ENCODE data around the gene GRIN1. TPM values are rescaled to one million over a fixed set of nuclear protein-coding genes. Genes with fewer than 3 reads are reported as not detected.

GRIN1 gene
- total and polyA plus RNA-seq, 2 of the 13 experiments (the other 11 are each of a cell fraction or from before 2014, with no cell fraction given) = 0.13 TPM; not detected in 1

DNA sequence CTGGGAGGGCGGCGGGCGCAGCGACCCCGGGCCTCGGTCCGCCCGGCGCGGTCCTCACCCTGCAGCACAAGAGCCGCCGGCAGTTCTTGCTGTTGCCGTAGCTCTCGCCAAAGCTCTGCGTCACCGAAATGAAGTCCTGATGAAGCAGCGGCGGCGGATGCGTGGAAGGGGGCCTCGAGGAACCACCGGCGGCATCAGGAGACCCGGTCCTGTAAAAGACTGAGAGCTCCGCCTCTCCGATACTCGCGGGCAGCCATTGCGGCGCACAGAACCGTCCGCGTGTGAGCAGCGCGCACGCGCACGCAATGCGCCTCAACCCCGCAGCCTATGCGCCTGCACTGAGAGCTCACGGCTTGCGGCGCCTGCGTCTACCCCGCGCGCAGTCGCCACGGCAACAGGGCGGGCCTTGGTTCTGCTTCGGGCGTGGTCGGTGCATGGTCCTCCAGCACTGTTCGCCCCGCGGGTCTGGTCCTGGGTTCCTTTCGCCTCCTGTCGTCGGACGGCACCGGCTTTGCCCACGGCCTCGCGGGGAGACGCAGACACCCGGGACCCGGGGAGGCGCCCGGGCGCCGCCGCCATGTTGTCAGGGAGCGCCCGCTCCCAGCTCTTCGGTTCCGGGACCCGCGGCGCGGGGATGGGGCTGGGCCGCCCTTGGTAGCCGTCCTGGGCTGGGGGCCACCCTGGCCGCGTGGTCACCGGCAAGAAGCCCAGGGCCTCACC lies 9.3 kb upstream of the GRIN1 start (continued):
- TF ChIP-seq, protein P1, sequence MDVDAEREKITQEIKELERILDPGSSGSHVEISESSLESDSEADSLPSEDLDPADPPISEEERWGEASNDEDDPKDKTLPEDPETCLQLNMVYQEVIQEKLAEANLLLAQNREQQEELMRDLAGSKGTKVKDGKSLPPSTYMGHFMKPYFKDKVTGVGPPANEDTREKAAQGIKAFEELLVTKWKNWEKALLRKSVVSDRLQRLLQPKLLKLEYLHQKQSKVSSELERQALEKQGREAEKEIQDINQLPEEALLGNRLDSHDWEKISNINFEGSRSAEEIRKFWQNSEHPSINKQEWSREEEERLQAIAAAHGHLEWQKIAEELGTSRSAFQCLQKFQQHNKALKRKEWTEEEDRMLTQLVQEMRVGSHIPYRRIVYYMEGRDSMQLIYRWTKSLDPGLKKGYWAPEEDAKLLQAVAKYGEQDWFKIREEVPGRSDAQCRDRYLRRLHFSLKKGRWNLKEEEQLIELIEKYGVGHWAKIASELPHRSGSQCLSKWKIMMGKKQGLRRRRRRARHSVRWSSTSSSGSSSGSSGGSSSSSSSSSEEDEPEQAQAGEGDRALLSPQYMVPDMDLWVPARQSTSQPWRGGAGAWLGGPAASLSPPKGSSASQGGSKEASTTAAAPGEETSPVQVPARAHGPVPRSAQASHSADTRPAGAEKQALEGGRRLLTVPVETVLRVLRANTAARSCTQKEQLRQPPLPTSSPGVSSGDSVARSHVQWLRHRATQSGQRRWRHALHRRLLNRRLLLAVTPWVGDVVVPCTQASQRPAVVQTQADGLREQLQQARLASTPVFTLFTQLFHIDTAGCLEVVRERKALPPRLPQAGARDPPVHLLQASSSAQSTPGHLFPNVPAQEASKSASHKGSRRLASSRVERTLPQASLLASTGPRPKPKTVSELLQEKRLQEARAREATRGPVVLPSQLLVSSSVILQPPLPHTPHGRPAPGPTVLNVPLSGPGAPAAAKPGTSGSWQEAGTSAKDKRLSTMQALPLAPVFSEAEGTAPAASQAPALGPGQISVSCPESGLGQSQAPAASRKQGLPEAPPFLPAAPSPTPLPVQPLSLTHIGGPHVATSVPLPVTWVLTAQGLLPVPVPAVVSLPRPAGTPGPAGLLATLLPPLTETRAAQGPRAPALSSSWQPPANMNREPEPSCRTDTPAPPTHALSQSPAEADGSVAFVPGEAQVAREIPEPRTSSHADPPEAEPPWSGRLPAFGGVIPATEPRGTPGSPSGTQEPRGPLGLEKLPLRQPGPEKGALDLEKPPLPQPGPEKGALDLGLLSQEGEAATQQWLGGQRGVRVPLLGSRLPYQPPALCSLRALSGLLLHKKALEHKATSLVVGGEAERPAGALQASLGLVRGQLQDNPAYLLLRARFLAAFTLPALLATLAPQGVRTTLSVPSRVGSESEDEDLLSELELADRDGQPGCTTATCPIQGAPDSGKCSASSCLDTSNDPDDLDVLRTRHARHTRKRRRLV (CRISPR knock-in tag; IDR thresholded peaks at IDR 0.05) = peak; percentile 50; the same call in 1 of the 2 replicates
- TF ChIP-seq RBFOX2 (IDR thresholded peaks at IDR 0.05; ENCODE audit: low read depth, low read length) (peak; percentile 95), ZSCAN21 (CRISPR knock-in tag; IDR thresholded peaks at IDR 0.05; ENCODE audit: borderline replicate concordance) (peak; percentile 67), REL (CRISPR knock-in tag; conservative IDR thresholded peaks at IDR 0.05) (0 out of 2 replicates have a peak, but pooled peaks have one; percentile 53), LCORL (IDR thresholded peaks at IDR 0.05) (no peak), LCORL (CRISPR knock-in tag; IDR thresholded peaks at IDR 0.05) (peak; percentile 63), ZNF788 (CRISPR knock-in tag; IDR thresholded peaks at IDR 0.05; ENCODE audit: borderline replicate concordance) (peak; percentile 31; the same call in 1 of the 2 replicates), MAFF (IDR thresholded peaks at IDR 0.05; ENCODE audit: low read depth, low read length) (no peak), ZNF558 (CRISPR knock-in tag; IDR thresholded peaks at IDR 0.05; ENCODE audit: borderline replicate concordance) (peak; percentile 57; the same call in 1 of the 2 replicates), RBM22 (optimal IDR thresholded peaks at IDR 0.05; ENCODE audit: low read length) (peak; percentile 91), ZBTB21 (CRISPR knock-in tag; IDR thresholded peaks at IDR 0.05) (no peak)
- TF ChIP-seq, protein P2, sequence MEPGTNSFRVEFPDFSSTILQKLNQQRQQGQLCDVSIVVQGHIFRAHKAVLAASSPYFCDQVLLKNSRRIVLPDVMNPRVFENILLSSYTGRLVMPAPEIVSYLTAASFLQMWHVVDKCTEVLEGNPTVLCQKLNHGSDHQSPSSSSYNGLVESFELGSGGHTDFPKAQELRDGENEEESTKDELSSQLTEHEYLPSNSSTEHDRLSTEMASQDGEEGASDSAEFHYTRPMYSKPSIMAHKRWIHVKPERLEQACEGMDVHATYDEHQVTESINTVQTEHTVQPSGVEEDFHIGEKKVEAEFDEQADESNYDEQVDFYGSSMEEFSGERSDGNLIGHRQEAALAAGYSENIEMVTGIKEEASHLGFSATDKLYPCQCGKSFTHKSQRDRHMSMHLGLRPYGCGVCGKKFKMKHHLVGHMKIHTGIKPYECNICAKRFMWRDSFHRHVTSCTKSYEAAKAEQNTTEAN (CRISPR knock-in tag; conservative IDR thresholded peaks at IDR 0.05) = peak; percentile 72; the same call in 1 of the 2 replicates
- TF ChIP-seq, protein P3, sequence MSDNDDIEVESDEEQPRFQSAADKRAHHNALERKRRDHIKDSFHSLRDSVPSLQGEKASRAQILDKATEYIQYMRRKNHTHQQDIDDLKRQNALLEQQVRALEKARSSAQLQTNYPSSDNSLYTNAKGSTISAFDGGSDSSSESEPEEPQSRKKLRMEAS (IDR thresholded peaks at IDR 0.05) = peak; percentile 83
- TF ChIP-seq, protein P4, sequence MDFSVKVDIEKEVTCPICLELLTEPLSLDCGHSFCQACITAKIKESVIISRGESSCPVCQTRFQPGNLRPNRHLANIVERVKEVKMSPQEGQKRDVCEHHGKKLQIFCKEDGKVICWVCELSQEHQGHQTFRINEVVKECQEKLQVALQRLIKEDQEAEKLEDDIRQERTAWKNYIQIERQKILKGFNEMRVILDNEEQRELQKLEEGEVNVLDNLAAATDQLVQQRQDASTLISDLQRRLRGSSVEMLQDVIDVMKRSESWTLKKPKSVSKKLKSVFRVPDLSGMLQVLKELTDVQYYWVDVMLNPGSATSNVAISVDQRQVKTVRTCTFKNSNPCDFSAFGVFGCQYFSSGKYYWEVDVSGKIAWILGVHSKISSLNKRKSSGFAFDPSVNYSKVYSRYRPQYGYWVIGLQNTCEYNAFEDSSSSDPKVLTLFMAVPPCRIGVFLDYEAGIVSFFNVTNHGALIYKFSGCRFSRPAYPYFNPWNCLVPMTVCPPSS (IDR thresholded peaks at IDR 0.05) = no peak
- TF ChIP-seq, protein P5, sequence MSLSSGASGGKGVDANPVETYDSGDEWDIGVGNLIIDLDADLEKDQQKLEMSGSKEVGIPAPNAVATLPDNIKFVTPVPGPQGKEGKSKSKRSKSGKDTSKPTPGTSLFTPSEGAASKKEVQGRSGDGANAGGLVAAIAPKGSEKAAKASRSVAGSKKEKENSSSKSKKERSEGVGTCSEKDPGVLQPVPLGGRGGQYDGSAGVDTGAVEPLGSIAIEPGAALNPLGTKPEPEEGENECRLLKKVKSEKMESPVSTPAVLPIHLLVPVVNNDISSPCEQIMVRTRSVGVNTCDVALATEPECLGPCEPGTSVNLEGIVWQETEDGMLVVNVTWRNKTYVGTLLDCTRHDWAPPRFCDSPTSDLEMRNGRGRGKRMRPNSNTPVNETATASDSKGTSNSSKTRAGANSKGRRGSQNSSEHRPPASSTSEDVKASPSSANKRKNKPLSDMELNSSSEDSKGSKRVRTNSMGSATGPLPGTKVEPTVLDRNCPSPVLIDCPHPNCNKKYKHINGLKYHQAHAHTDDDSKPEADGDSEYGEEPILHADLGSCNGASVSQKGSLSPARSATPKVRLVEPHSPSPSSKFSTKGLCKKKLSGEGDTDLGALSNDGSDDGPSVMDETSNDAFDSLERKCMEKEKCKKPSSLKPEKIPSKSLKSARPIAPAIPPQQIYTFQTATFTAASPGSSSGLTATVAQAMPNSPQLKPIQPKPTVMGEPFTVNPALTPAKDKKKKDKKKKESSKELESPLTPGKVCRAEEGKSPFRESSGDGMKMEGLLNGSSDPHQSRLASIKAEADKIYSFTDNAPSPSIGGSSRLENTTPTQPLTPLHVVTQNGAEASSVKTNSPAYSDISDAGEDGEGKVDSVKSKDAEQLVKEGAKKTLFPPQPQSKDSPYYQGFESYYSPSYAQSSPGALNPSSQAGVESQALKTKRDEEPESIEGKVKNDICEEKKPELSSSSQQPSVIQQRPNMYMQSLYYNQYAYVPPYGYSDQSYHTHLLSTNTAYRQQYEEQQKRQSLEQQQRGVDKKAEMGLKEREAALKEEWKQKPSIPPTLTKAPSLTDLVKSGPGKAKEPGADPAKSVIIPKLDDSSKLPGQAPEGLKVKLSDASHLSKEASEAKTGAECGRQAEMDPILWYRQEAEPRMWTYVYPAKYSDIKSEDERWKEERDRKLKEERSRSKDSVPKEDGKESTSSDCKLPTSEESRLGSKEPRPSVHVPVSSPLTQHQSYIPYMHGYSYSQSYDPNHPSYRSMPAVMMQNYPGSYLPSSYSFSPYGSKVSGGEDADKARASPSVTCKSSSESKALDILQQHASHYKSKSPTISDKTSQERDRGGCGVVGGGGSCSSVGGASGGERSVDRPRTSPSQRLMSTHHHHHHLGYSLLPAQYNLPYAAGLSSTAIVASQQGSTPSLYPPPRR (CRISPR knock-in tag; IDR thresholded peaks at IDR 0.05; ENCODE audit: borderline replicate concordance) = peak; percentile 56

Data from HepG2 (cell line).